SW 1271 (cell line): Measurements from ENCODE around the gene TTC22.
"Not testable (repeated sequence)": the region's sequence is repeated elsewhere in the genome, so short reads cannot be mapped to it uniquely, and the experiment has no call there.

Source experiments
- DNase-seq, 2 experiments: peaks; one replicate each; lab custom pipeline; 2025; lab: John Stamatoyannopoulos, UW

Gene TTC22

DNA sequence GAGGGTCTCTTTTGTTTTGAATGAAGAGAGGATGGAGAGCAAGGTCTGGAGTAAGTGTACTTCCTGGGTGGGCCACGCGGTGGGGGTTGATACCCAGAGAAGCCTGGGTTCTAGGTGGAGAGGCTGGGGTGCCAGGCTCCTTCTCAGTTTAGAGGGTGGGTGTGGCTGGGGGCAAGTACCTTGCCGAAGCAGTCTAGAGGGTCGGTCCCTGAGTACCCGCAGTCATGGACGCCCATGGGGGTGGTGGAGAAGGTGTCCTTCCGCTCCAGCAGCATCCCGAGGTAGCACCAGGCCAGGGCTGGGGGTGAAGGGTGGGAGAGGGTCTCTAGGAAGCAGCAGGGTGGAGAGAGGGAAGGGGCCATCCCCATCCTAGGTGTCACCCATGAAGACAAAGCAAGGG lies 14.3 kb downstream of the TTC22 start:
- no peak for DNase-seq

DNA sequence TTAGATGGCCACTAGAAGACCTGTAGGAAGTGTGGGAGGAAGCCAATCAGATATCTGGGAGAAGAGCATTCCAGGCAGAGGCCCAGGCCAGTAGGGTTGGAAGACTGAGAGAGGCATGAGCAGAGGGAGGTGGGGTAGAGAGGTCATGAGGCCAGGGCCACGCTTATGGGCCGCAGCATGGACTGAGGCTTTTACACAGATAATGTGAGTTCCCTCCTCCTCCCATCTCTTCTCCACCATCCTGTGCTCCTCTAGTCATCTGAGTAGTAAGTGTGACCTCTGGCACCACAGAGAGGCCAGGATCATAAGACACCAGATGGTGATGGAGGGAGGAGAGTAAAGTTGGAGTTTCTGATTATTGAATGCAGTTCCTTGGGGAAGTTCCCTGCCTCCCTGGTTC lies 17.1 kb downstream of the TTC22 start:
- no peak for DNase-seq

DNA sequence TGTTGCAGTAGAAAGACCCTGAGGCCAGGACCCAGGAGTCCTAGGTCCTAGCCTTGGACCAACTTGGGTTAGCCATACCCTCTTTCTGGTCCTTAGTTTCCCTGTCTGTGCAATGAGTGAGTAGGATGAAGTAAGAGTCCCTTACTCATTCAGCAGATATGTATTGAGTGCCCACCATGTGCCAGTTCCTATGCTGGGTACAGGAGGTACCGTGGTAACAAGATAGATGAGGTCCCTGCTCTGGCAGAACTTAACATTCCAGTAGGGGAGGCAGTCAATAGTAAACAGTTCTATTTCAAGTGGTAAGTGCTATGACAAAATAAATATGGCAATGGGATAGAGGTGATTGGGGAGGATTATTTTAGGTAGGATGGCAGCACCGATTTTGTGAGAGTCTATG lies 18.5 kb downstream of the TTC22 start:
- DNase-seq: no peak

DNA sequence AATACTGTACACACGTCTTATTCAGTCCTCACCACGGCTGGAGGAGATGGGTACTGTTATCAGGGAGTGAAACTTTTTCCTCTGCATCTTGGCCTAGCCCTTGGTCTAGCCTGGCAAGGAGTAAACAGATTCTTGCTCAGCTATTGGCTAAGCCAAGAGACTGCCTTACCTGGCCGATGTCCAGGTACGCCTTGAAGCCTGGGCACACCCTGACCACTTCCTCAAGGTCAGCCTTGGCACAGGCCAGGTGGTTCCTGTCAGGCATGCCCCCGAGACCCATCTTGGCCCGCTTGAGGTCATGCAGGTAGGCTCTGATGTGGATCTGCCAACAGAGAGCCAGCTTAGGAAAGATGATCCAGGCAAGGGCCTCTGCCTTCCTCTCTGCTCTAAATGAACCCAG lies 19.0 kb downstream of the TTC22 start:
- DNase-seq: no peak

DNA sequence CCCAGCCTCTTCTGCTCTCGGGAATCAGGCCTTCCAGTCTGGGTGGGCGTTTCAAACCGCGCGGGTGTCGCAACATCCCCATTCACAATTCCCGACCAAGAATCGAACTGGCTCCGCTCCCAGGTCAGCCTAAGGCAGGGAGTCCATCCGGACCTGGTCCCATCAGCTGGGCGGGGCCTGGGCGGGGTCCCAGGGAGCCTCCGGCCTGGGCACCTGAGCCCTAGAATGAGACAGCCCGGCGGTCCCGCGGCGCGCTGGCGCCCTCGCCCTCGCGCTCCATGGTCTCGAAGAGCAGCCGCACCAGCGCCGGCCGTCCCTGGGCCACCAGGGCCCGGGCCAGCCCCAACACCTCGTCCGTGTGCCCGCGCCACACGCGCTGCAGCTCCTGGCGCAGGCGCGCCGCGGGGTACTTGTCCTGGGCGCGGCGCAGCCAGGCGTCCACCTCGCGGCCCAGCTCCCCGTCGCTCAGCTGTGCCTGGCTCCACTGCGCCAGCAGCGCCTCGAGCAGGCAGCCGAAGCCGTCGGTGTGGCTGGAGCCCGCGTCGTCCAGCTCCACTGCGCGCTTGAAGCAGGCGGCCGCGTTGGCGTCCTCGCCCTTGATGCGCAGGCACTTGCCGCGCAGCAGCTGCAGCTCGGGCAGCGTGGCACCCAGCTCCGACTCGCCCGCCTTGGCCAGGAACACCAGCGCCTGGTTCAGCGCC lies 19.9 kb downstream of the TTC22 start:
- no peak for DNase-seq

DNA sequence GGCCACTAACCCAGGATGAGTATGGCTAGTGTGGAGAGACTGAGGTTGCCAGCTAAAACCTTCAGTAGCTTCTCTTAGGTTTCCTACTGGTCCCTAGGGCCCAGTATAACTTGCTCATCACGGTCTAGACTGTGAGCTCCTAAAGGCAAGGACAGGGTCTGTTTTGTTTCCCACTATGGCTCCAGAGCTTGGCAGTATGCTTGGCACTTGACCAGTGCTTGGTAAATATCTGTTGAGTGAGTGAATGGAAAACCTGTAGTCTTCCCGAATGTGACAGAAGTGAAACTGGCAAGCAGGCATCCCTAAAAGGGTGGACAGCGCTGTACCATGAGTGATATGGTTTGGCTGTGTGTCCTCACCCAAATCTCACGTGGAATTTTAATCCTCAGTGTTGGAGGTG lies 23.7 kb downstream of the TTC22 start:
- no peak for DNase-seq

DNA sequence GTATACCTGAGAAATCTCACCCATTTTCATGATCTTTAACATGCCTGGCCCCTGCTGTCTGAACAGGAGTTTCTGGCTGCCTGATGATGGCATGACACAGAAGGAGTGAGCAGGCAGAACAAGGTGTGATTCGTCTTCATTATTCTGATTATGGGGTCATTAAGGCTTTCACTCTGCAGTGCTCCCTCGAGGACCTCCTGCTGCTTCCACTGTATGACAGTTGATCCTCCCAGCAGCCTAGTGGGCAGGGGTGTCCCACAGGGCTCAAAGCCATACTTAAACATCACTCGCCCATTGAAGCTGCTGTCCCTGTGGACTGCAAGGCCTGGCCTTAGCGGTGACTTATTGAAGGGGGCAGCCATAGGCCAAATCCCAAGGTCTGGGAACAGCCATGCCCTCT lies 24.1 kb downstream of the TTC22 start:
- DNase-seq: no peak

DNA sequence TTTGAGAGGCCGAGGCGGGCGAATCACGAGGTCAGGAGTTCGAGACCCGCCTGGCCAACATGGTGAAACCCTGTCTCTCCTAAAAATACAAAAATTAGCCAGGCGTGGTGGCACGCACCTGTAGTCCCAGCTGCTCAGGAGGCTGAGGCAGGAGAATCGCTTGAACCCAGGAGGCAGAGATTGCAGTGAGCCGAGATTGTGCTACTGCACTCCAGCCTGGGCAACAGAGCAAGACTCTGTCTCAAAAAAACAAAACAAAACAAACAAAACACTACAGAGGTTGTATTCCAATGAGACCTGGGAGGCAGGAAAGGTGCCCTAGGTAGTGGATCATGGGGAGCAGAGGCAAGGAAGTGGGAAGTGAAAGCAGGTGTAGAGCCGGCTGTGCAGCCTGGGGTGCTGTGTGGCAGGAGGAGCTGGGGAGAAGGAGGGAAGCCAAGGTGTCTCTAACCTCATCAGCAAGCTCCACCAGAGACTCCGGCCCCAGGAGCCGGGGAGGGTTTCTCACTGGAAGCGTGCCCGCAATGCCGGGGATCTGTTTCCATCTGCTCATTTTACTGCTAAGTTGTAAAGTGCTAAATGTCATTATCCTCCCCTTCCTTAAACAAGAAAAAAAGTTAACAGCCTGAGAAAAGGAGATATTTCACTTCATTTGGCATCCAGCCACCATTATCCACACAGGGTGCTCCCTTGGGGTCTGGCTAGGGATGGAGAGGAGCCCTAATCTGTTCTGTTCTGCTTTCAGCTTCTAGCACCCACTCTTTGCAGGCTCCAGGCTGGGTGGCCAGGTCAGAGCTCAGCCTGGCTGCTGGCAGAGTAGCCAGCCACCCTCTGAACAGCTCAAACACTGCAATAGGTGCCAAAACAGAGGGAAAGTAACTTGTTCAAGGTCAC lies 25.0 kb downstream of the TTC22 start:
- DNase-seq: not testable (repeated sequence)

DNA sequence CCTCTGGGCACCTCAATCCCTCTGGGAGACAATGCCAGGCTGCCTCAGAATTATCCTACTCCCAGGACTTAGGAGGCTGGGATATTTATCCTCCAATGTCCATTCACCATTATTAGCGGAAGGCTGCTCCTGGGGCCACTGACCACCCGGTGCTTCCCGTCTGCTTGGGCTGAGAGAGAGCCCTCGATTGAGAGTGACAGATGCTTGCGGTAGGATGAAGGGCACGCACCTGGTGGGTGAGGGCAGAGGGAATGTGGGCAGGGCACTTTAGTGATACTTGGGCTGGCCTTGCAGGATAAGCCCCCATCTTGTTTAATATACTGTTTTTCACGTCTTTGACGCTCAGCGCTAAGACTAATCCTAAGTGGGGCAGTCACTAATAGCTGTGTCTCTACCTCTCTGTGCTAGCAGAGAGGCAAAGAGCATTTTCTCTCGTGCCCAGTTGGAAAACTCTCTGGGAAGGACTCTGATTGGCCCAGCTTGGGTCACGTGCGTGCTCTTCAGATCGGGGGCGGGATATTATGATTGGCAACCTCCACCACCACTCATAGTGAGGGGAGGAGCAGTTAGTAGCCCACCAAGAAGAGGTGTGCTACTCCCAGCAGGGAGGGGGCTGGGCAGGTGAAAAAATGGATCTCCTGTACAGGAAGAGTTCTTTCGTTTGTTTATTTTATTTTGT lies 26.2 kb downstream of the TTC22 start:
- no peak for DNase-seq

DNA sequence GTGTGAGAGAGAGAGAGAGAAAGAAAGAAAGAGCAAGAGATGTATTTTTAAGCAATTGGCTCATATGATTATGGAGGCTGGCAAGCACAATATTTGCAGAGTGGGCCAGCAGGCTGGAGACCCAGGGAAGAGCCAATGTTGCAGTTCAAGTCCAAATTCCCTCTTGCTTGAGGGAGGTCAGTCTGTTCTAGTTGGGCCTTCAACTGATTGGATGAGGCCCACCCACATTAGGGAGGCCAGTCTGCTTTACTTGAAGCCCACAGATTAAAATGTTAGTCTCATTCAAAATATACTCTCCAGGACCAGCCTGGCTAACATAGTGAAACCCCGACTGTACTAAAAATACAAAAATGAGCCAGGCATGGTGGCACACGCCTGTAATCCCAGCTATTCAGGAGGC lies 28.2 kb downstream of the TTC22 start:
- no peak for DNase-seq

DNA sequence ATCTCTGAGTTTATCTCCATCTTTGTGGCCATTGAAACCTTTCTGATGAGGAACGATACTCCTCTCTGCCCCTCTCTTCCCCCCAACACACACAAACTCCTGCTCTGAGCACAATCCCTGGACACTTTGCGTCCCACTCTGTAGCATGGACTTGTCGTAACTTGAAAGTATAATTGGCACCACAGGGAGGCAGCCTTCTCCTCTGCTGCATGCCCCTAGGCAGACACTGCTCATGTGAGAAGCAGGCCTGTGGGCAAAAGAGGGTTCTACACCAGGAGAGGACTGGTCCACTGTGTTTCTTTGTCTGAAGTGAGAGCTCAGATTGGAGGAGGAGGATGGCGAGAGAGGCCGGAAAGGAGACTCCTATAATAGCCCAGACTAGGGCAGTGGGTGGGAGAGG lies 33.0 kb downstream of the TTC22 start:
- no peak for DNase-seq

DNA sequence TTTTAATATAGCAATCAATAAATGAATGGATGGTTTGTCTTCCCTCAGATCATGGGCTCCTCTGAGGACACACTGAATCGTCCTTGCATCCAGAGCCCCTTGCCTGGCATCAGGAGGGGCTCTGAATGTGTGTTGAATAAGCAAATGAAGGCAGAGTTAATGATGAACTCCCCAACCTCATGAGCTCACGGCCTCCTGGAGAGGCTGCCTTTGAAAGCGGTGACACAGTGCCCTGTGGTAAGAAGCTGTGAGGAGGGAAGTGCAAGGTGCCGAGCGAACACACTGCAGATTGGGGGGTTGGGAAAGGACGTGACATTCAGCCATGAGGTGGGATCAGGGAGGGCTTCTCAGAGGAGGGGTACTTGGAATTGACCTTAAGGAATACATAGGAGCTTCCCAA lies 33.6 kb downstream of the TTC22 start:
- no peak for DNase-seq

DNA sequence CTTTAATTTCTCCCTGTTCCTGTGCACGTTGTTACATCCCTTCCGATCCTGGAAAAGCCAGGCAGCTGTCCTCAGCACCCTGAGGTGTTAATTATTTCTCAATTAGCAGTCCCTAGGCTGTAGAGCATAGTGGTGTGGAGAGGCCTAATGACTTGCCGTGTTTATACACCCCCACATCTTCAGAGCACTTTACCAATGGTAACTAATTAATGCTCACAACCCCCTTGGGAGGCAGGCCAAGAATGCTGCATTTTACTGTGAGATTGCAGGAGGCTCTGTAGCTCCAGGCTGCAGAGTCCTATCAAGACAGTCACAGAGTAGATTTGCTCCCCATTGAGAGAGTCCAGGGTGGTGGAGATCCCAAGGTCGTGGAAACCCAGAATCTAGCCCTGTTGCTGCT lies 34.4 kb downstream of the TTC22 start:
- DNase-seq: no peak

DNA sequence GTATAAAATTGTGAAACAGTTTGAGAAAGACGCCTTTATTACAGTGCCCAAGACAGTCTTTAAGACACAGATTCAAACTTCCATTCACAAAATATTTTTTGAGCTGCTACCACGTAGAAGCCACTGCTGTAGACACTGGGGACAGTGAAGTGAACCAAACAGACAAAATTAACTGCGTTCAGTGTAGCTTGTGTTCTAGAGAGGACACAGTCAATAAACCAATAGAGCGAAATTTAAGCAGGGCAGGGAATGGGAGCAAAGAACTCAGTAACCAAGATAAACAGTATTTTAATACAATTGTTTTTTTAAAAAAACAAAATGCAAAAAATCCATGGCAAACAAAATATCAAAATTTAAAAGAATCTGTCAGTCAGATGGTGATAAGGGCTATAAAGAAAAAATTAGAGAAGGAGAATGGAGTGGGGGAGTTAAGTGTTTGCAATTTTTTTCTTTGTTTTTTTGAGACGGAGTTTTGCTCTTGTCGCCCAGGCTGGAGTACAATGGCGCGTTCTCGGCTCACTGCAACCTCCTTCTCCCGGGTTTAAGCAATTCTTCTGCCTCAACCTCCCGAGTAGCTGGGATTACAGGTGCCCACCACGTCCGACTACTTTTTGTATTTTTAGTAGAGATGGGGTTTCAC lies 36.1 kb downstream of the TTC22 start:
- no peak for DNase-seq

DNA sequence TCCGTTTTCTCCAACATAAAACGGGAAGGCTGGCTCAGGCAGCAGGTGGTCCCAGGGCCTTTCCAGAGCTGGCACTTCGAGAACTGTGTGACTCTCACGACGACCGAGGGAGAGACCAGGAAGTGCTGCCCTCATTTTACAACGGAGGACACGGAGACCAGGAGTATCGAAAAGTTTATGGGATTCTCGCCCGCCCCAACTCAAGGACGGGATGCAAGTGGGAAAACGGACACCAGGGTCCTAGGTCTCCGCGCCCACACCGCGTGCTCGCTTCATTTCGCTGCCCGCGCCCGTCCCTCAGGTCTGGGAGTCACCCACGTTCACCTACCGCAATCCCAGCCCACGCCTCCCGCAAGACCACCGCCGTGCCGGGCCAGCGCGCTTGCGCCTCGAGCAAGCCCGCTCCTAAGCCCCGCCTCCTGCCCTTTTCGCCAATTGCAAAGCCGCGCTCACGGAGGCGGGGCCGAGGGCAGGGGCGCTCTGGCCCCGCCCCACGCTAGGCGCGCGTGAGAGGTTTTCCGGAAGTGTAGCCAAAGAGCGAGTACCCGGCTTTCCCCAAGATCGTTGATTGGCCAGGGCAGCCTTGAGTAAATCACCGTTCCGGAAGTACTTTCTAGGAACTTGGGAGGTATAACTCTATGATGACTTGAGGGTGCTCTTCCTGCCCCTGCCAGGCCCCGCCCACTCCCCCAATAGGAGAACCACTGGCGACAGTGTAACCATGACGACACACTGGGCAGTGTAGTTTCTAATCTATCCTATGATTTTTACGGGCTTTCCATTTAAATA lies 36.8 kb downstream of the TTC22 start, which contains the start of gene PARS2:
Gene PARS2 (minus strand): TSS at position 391 of the 789 bp plus-strand sequence. CDS start 5,362 bp downstream, outside the sequence.
- DNase-seq: peak; percentile 95 to 98

DNA sequence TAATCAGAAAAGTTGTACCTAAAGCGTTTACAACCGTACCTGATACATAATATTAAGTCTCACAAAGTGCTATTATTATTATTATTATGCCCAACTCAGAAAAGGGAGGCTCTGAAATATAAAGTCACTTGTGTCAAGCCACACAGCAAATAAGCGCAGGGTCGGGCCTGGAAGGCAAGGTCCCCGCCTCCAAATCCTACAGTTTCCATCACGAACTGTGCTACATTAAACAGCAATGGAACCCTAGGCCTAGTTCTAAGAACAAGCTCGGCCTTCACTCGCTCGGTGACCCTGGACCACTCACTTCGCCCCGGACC lies 37.3 kb downstream of the TTC22 start:
- peak in 1 of 2 experiments; percentile 33 for DNase-seq

DNA sequence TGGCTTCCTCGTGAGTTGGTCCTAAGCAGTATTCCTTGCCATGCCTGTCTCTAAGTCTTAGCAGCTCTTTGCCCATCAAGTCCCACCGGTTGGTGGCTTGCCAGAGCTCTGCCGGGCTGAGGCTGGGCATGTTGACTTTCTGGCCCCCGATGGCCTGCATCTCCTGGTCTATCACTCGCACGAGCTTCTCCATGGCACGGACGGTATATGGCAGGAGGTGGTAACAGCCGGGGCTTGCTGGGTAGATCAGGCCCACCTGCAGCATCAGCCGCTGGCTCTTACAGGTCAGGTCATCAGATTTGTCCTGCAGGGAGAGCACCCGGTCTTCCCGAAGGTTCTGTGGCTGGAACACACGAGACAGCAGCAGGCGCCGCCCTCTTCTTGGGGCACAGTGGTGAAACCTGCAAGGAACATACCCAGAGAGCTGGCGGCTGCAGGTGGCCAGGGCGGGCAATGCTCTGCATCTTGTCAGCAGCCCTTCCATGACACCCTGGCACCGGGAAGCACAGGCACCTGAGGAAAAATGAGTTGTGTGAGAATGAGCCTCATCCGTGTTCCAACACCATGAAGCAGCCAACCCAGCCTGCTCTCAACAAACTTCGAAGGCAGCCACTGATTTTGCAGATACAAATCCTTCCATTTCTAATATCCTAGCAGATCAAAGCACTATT lies 42.3 kb downstream of the TTC22 start:
- DNase-seq: no peak

DNA sequence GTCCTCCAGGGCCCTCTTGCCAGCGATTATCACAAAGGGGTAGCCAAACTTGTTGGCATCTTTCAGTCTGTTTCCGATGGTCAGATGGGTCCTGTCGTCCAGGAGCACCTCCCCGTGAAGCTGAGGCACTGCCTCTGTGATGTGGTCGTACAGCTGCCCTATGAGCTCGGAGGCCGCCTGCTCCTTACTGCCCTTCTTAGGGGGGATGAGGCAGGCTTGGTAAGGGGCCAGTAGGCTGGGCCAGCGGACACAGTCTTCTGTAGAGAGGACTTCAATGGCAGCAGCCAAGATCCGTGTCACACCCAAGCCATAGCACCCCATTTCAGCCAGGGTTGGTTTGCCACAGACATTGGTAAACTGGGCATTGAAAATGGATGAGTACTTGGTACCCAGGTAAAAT lies 43.3 kb downstream of the TTC22 start:
- no peak for DNase-seq

DNA sequence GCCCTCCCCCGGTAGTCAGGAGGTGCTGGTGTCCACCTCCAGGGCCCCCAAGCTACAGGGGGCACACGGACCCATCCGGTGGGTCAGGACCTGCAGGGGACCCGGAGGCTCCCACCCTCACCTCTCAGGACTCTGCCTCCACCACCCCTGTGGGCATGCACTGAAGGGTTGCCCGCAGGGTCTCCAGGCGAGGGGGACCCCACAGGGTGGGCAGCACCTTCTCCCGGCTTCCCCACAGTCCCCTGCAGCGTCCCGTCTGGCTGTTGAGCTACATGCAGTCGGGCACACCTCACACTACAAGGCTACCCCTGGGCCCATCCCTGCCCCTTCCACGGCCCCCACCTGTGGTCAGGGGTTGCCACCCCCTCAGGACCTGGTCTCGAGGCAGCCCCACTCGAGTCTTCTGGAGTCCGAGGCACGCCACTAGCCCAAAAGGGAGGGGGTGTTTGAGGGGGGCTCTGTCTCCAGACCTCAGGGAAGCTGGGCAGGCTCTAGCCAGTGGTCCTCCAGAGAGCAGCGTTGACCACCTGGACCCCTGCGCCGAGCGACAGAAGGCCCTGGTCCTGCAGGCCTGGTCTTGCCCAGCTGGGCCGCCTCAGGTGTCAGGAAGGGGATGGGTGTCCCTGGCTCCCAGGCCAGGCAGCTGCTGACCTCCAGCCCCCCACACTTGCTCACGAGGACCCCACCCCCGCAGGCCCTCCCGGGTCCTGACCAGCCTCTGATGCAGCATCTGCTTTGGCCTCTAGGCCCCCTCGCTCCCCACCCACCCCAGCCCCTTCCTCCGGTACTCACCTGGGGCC lies 46.4 kb downstream of the TTC22 start:
- DNase-seq: no peak

DNA sequence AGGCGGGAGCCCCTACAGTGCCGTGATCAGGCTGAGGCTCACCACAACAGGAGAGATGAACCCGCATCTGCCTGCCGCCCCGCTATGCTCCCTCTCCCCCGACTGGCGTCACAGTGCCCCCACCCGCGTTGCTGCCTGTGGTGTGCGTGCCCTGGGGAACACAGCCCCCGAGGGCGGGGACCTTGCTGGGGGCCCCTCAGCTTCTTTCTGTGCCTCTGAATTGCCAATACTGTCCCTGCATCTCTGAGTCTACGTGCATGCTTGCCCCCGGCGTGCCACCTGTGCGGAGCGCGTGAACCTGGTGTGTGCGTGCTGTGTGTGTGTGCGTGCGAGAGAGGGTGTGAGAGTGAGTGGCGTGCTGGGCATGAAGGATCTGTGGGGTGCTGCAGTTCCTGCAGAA lies 47.1 kb downstream of the TTC22 start:
- no peak for DNase-seq
